NCI-H128 (cell line): ENCODE data around the gene ADAMTS14.
A peak's percentile ranks its signal among the peaks of the same experiment; 100 is the strongest.

Experiments
- DNase-seq: peaks from one replicate; lab custom pipeline; 2025; ENCODE audit not compliant: unreplicated experiment; lab: John Stamatoyannopoulos, UW

ADAMTS14 gene

DNA sequence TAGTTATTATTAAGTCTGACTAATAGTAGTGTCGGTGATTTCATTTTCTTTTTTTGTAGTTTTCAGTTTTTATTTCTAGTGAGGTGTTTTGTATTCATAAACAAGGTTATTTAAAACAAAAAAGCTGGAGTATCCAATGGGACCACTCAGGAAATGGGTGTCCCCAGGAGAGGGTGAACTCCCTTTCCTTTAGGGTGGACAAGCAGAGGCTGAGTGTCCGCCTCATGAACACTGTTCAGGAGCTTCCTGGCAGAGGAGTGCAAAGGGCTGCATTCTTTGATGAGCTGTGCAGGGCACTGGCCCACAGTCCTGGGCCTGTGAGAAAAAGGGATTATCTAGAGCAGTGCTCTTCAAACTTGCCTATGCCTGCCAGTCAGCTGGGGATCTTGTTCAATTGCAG lies 56.0 kb downstream of the ADAMTS14 start:
- no peak for DNase-seq

DNA sequence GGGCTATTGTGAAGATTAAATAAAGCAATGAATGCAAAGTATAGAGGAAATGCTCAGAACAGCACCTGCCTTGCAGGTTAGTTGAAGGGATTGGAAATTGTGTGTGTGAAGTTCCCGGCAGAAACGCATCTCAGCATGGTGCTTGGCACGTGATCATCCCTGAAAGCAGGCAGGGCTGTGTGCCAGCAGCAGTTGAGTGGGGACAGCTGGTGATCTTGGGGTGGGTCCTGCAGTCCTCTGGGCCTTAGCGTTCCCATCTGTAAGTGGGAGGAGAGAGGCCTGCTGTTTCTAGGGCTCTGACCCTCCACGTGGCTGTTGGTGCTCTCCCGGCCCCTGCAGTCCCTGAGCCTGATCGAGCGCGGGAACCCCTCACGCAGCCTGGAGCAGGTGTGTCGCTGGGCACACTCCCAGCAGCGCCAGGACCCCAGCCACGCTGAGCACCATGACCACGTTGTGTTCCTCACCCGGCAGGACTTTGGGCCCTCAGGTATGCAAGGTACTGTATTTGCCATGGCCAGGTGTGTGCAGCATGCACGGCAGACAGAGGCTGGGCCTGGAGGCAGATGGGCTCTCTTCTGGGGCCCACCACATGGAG lies 57.6 kb downstream of the ADAMTS14 start:
- DNase-seq, result peak; percentile 78

DNA sequence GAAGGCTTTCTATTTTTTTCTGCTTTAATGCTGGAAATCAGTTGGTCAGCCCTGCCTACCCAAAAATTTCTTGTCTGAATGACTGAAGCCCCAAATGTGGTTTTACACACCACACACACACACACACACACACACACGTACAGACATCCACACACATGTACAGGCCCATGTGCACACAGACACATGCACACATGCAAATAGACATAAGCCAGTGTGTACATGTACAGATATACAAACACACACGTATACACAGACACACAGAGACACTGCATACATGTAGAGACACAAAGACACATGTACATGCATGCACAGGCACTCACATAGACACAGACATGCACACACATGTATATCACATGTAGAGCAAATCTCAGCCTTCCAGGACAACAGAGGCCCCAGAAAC lies 58.6 kb downstream of the ADAMTS14 start:
- no peak for DNase-seq

DNA sequence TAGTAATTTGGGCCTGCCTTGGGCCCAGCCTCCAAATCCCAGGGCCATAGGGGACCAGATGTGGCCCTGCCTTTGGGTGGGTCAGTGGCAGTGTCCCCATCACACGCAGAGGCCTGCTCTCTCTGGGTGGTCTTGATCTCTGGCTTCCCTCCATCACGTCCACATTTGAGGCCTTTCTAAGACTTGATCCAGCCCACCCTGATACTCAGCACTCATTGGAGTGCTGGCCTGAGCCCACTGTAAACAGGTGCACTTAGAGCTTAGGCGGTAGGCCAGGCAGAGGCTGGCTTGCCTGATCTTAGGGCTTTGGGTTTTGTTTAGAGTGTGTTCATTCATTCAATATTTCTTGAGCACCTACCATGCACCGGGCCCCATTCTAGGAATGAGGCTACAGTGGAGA lies 60.3 kb downstream of the ADAMTS14 start:
- DNase-seq, result no peak

DNA sequence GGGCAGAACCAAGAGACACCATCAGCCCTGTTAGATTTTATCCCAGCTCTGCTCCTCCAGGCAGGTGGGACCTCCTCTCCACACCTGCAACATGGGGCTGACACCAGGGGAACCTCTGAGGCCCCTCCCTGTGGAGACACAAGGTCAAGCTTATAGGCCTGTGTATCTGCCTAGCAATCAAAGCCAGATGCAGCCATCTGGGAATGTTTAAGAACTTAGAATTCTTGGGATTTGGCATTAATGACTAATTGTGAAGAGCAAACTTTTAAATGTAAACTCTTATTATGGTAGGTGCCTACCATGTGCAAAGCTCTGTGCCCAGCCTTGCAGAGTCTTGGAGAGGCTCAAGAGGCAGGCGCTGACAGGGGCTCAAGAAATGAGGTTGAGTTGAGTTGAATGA lies 60.7 kb downstream of the ADAMTS14 start:
- DNase-seq, result no peak

DNA sequence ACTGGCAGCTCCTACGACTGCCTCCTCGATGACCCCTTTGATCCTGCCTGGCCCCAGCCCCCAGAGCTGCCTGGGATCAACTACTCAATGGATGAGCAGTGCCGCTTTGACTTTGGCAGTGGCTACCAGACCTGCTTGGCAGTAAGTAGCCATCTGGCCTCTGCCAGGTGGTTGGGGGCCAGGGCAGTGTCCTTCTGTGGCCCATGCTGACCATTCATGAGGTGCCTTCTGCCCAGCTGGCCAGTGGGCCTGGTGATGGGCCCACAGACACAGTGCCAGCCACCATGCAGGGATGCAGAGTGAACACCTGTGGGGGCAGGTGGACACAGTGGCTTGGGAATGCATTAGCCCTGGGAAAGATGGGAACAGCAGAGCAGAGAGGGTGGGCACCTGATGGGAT lies 62.9 kb downstream of the ADAMTS14 start:
- DNase-seq, result no peak

DNA sequence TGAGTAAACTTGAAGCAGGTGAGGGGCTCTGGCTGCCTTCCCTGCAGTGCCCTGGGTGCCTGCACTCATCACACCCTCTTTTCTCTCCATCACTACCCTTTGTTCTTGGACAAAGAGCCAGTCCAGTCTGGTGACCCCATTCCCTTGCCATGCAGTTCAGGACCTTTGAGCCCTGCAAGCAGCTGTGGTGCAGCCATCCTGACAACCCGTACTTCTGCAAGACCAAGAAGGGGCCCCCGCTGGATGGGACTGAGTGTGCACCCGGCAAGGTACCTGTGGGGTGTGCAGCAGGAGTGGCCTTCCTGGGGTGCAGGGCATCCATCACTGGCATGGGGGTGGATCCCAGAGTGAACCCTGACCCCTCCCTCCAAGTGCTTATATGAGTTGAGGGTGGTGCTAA lies 64.2 kb downstream of the ADAMTS14 start:
- DNase-seq, result no peak

DNA sequence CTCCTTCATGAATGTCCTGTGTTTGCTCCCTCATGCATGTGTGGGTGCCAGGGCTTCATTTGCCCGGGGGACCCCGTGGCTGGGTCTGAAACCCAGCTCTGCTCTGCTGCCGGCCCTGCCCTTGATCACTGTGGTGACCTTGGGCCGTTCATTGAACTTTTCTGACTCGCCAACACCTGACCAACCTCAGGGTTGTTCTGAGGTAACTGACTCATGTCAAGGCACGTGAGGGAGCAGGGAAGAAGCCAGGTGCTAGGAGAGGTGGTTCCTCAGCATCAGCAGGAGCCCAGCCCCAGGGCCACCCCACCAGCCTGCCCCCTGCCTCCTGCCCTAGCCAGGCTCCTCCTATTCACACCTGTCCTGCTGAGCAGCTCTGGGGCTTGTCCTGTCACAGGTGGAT lies 64.9 kb downstream of the ADAMTS14 start:
- DNase-seq, result no peak

DNA sequence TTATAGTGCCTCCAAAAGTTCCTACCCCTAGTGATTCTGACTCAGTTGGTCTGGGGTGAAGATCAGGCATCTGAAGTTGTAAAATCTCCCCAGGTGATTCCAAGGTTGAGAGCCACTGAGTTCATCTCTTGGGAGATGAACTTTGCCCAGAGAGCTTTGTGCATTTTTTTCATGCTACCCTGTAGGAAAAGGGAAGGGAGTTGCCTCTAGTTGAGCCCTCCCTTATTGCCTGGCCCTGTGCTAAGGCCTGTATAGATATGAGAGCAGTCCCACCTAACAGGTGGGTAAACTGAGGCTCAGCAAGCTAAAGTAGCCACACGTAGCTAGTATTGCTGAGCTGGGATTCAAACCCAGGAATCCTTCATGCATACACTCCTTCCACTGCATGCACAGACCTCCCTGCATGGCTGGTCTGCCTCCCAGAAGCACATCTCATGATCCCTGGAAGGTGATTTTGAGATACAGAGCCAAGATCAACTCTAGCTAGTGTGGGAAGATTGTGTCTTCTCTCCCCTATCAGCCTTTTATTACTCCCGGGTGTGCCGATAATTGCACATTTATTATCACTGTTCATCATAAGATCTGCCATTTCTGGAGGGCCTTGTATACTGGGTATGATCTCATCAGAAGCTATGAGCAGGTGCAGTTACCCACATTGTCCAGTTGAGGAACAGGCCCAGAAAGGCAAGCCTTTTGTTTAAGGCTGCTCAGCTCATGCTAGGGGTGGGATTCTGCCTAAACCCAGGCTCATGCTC lies 65.9 kb downstream of the ADAMTS14 start:
- DNase-seq, result no peak

DNA sequence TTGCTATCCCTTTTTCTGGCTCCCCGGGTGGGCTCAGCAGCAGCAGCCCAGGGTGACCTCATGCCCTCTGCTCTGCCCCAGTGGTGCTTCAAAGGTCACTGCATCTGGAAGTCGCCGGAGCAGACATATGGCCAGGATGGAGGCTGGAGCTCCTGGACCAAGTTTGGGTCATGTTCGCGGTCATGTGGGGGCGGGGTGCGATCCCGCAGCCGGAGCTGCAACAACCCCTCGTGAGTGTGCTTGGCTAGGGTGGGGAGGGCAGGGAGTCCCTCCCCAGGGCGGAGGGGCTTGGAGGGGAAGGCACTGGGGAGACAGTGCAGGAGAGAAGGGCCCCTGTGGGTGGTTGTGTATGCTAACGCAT lies 66.4 kb downstream of the ADAMTS14 start:
- no peak for DNase-seq

DNA sequence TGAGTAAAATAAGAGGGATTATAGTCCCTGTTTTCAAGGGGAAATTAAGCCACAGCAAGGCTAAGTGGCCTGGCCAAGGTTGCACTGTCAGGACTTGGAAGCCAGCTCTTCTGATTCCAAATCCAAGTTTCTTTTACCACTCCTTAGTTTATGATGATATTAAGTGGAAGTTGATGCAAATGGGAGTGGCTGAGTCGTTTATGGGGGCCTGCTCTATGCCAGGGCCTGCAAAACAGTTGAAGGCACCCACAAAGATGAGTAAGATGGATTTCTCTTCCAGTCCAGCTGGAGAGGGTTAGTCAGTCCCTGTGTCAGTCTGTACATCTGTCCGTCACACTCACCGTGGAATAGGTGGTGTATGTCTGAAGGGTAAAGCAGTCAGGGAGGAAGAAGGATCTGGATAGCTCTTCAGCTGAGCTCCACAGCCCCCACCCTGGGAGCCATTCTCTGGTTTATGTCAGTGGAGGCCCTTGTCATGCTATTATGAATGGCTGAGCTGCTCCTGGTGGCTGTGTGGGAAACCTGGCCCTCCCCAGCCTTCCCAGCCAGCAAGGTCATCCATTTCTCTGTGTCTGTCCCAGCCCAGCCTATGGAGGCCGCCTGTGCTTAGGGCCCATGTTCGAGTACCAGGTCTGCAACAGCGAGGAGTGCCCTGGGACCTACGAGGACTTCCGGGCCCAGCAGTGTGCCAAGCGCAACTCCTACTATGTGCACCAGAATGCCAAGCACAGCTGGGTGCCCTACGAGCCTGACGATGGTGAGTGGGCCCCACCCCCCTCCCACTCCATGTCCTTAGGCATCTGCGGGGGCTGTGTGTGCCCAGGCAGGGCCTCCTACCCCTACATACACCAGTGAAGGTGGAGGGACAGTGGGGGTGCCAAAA lies 68.3 kb downstream of the ADAMTS14 start:
- DNase-seq, result no peak

DNA sequence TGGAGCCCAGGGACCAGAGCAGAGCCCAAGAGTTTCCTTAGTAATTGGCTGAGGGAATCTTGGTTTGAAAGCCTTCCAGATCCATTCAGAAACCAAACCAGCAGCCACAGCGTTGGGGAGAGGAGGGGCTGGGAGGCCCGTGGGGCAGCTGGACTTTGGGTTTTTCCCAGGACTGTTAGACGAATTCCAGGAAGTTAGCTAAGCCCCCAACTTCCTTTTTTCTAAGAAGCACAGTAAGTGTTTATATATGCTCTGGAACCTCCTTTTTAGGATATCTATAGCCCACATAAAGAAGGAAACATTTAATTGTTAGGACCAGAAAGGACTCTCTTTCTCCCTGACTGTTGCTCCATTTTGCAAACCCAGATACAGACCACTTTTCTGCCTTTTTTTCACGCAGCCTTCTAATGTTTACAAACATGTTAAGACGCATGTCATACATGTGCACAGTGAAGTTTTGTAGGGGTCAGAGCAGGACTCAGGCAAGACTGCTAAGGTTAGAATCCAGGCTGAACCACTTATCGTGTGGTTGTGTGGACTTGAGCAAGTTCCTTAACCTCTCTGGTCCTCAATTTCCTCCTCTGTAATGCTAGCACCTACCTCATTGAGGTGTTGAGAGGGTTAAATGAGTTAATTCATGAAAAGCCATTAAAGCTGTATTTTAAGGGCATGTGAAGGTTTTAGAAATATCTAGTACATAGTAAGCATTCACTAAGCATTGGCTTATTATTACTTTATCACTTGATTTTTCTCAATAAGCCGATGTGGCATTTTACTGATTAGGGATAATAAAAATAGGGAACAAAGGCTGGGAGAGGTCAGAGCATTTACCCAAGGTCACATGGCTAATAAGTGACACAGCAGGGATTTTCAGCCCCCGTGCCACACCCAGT lies 70.5 kb downstream of the ADAMTS14 start:
- DNase-seq, result no peak

DNA sequence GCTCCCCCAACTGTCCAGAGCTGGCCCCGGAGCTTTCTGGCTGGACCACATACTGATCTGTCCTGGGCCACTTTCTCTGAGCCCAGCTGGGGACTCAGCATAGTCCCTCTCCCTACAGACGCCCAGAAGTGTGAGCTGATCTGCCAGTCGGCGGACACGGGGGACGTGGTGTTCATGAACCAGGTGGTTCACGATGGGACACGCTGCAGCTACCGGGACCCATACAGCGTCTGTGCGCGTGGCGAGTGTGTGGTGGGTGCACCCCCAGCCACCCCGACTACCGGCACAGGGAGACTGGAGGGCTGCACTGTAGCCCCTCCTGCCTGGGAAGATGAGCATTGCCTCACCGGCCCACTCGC lies 71.1 kb downstream of the ADAMTS14 start:
- no peak for DNase-seq

DNA sequence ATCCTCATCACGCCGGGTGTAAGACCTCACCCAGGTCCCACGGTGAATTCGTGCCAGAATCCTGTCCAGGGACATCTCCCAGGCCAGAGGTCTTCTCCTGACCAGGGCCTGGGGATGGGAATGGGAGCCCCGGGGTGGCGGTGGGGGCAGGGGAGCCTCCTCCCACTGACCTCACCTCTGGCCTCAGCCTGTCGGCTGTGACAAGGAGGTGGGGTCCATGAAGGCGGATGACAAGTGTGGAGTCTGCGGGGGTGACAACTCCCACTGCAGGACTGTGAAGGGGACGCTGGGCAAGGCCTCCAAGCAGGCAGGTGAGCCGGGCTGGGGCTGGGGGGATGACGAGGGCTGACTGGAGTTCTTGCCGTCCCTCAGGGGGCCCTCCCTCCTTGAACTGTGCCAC lies 71.6 kb downstream of the ADAMTS14 start:
- no peak for DNase-seq

DNA sequence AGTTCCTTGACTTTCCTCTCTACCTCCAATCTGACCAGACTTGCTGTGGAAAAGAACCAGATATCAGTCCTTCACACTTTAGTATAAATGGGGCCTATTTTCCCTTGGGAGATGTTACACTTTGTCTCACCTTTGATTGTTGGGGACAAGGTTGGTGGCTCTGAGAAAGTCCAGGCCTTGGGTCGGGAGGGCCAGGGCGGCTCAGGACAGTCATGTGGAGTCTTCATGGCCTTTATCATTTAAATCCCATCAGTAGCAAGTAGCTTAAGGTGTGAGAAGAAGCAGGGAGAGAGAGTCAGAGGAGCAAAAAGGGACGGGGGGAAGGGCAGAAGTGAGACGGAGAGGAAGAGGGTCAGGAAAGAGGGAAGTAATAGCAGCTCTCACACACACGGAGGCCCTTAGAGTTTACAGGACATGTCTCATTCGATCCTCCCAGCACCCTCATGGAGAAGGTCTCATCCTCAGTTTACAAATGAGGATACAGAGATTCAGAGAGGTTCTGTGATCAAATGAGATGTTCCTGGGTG lies 72.4 kb downstream of the ADAMTS14 start:
- no peak for DNase-seq

DNA sequence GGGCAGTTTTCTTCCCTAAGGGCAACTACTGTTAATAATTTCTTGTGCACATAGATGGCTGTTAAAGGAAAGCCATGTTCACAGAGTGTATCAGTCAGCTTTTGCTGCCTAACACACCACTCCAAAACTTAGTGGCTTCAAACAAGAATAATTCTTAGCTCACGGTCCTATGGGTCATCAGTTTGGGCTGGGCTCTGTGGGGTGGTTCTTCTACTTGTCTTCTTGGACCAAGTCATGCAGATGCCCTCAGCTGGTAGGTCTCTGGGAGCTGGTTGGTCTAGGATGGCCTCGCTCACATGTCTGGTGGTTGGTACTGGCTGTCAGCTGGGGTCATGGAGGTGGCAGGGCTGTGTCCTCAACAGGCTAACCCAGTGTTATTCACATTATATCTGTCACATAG lies 73.2 kb downstream of the ADAMTS14 start:
- DNase-seq, result no peak

DNA sequence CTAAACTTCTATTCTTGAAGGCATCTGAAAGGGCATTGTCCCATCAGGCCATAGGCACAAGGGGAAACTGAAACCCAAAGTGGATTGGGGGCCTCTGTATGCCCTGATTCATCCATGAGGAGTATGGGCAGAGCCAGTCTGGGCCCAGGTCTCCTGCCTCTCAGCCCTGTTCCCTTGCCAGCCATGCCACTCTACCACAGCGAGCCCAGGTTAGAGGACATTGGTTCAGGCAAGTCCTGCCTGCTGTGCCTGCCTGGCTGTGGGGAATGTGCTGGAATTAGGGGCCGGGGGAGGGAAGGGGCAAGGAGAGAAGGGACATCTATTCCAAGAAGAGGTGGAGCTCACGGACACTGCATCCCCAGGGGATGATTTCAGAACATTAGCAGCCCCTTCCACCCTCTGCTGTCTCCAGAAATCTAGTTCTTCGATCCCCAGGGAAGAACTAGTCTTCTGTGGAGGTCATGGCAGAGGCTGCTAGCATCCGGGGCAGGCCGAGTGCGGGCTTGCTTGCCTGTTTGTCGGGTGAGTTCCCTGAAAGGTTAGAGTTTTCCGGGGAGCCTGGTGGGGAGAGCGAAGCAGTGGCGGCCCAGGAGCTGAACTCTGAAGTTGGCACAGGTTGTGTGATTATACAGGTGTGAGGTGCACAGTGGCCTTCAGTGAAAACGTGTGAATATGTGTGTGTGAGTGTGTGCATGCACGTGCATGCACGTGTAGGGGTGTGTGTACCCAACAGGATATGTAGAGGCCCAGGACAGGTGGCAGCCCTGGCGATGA lies 75.1 kb downstream of the ADAMTS14 start:
- no peak for DNase-seq

DNA sequence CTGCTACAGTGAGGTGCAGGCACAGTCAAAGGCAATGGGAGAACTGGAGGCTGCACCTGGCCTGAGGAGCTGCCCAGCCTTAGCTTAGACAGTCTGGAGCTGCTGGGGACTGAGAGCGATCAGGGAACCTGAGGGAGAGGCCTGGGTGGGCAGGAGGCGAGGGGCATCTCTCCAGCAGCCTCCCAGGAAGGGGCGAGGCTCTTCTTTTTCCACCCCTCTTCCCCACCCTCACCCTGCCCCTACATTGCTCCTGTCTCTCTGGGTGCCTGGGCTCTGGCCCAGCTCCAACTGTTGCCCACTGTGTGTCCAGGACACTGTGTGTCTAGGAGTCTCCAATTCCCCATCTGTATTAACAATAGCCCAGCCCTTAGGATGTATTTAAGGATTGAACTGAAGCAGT lies 76.0 kb downstream of the ADAMTS14 start:
- DNase-seq, result no peak

DNA sequence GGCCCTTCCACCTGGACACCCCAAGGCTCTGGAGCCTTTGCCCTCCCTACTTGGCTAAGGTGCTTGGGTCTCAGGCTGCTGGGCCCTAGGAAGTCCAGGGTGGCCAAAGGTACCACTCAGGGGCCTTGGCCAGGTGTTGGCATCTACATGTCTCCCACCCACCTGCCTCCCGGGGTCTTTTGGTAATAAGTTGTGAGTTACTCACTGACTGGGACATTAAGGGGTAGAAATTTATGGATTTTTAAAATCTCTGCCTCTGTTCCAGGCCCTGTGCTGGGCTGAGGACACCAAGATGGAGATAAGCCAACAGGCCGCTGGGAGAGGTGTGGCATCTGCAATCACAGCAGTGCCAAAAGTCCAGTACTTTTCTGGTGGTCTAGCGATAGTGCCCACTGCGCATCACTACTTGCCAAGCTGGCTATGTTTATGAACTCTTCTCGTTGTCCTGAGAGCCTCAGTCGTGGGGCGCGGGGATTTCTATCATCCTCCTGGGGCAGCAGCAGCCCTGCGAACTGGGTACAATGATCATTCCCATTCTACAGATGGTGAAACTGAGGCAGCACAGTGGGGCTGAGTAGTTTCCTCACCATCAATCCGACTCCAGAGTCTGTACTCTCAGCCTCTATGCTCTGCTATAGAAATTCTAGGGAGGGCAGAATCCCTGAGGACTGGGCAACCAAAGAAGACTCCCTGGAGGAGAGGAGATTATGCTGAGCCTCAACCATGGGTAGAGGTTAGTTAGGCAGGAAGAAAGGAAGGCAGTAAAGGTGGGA lies 76.7 kb downstream of the ADAMTS14 start:
- DNase-seq, result no peak
